ENCODE measurements around the gene ARHGAP40.

DNA sequence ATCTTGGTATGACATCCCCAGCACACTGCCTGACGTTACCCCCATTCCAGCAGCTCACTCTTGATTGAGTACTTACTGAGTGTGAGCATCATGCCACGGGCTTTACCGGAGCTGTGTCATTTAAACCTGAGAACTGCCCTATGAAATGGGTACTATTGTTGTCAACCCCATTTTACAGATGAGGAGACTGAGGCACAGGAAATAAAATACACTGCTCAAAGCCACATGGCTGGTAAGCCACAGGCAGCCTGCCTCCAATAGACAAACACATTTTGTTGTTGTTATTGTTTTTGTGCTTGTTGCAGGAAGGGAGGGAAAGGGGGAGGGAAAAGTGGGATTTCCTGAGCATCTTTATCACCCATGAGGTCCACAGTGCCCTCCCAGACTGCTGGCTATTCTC, 69.2 kb downstream of the ARHGAP40 start:
- TF ChIP-seq, protein P1, sequence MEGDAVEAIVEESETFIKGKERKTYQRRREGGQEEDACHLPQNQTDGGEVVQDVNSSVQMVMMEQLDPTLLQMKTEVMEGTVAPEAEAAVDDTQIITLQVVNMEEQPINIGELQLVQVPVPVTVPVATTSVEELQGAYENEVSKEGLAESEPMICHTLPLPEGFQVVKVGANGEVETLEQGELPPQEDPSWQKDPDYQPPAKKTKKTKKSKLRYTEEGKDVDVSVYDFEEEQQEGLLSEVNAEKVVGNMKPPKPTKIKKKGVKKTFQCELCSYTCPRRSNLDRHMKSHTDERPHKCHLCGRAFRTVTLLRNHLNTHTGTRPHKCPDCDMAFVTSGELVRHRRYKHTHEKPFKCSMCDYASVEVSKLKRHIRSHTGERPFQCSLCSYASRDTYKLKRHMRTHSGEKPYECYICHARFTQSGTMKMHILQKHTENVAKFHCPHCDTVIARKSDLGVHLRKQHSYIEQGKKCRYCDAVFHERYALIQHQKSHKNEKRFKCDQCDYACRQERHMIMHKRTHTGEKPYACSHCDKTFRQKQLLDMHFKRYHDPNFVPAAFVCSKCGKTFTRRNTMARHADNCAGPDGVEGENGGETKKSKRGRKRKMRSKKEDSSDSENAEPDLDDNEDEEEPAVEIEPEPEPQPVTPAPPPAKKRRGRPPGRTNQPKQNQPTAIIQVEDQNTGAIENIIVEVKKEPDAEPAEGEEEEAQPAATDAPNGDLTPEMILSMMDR (IDR thresholded peaks at IDR 0.05) = no peak
- TF ChIP-seq POLR2AphosphoS5 (IDR thresholded peaks at IDR 0.05; ENCODE audit: low read depth, low read length) = no peak
- no peak for TF ChIP-seq SIN3A (IDR thresholded peaks at IDR 0.05; ENCODE audit: borderline replicate concordance, insufficient read depth, low read depth, low read length)
- no peak for TF ChIP-seq TCF7L2 (IDR thresholded peaks at IDR 0.05; ENCODE audit: low read depth, low read length)
